Small intestine (tissue), 7 donors: Measurements from ENCODE around the gene VPS13D. TPM values are rescaled to one million over a fixed set of nuclear protein-coding genes. Genes with fewer than 3 reads are reported as not detected.

Source experiments
- DNase-seq, 2 donors: peaks; one replicate each; pipeline versions ENCODE4 v3.0.0 to v3.0.0-alpha.2; 2013
- FAIRE-seq: peaks from 2 replicates; lab custom pipeline; 2012; peaks lifted over from hg19 to GRCh38; lab: Jason Lieb, UNC
- H3K27ac ChIP-seq, 3 donors: one replicate each; pipeline ENCODE4 v1.5.1; 2013; ENCODE audit warnings: low read length in 2 of 3, mild to moderate bottlenecking in 2 of 3, control low read depth in 1 of 3, inconsistent platforms in 1 of 3, low read depth in 1 of 3, moderate library complexity in 1 of 3
- H3K27me3 ChIP-seq, 3 donors: one replicate each; pipeline ENCODE4 v1.6.1; 2013; ENCODE audit warnings: low read length in 3 of 3, inconsistent platforms in 1 of 3; ENCODE audit not compliant: control insufficient read depth in 3 of 3, insufficient read depth in 3 of 3
- H3K36me3 ChIP-seq, 3 donors: one replicate each; pipeline ENCODE4 v1.6.1; 2013; ENCODE audit warnings: low read length in 3 of 3, inconsistent platforms in 1 of 3, low read depth in 1 of 3, mild to moderate bottlenecking in 1 of 3, moderate library complexity in 1 of 3; ENCODE audit not compliant: control insufficient read depth in 3 of 3, insufficient read depth in 2 of 3
- H3K4me1 ChIP-seq, 3 donors: one replicate each; pipeline ENCODE4 v1.6.1; 2013; ENCODE audit warnings: low read length in 2 of 3, inconsistent platforms in 1 of 3, low read depth in 1 of 3, mild to moderate bottlenecking in 1 of 3, moderate library complexity in 1 of 3; ENCODE audit not compliant: control insufficient read depth in 3 of 3, insufficient read depth in 2 of 3
- H3K4me3 ChIP-seq, 3 donors: one replicate each; pipeline ENCODE4 v1.5.1; 2013; ENCODE audit warnings: low read length in 3 of 3, control low read depth in 1 of 3, inconsistent platforms in 1 of 3, low read depth in 1 of 3, mild to moderate bottlenecking in 1 of 3, moderate library complexity in 1 of 3
- H3K9me3 ChIP-seq, 2 donors: one replicate each; pipeline ENCODE4 v1.6.1; 2013; ENCODE audit warnings: low read depth in 1 of 2, low read length in 1 of 2; ENCODE audit not compliant: control insufficient read depth in 2 of 2, insufficient read depth in 1 of 2
- WGBS, 3 donors: extraction: QIAGEN DNeasy Blood & Tissue Kit; methylation state at CpG; one replicate each; pipeline ENCODE4 v1.1.7; 2013; 5-methylcytosine and 5-hydroxymethylcytosine counted together
- polyA plus RNA-seq, 4 donors: library from polyadenylated mRNA; stranded (reverse) in 3 of 4; unstranded in 1 of 4; fragments of 200-250 nt in 3 of 4; fragments of 120-200 nt in 1 of 4; gene quantifications; one replicate each; pipeline versions ENCODE4 v1.2.1 to v1.2.3, GENCODE V29; 2013
- donor health status: healthy with polysubstance abuse.
- donor health status: control.
- donor health status: control.
- donor health status: Bipolar disorder and iron deficiency.
- donor health status: healthy.

The VPS13D gene
- polyA plus RNA-seq, 4 donors, result 15.9 to 21.5 (median 17.7) TPM

- FAIRE-seq (no peak), DNase-seq (no peak)
- WGBS, 3 donors, result 61 to 71% (median 66%) methylated on average over 13 of the region's 13 CpGs
- Histone ChIP-seq H3K4me3 (no peak overlapping the region), H3K27ac (no peak overlapping the region), H3K27me3 (no peaks in the 10 kb centered on the region), H3K36me3 (no peaks in the 10 kb centered on the region), H3K9me3 (no peaks in the 10 kb centered on the region), H3K4me1 (peaks cover 2 to 7% (median 2%) of the 10 kb centered on the region in 3 donors)
These were observed 420 bp upstream of the VPS13D start for GRCh38 chr1:12229386-12229834.

GRCh38 chr1:12230549-12231275, 882 bp downstream of the VPS13D start:
- peak overlapping the region; percentile 4 to 94 (median 86) for H3K27ac ChIP-seq
- no peaks in the 10 kb centered on the region for H3K9me3 ChIP-seq
- H3K4me3 ChIP-seq, result peak overlapping the region; percentile 96 to 100 (median 99)
- no peaks in the 10 kb centered on the region for H3K36me3 ChIP-seq
- DNase-seq (peak; percentile 52 to 56), FAIRE-seq (no peak)
- peaks cover 2 to 7% (median 2%) of the 10 kb centered on the region in 3 donors for H3K4me1 ChIP-seq
- no peaks in the 10 kb centered on the region for H3K27me3 ChIP-seq
- WGBS, 3 donors, result 1% methylated on average over 35 to 36 of the region's 36 CpGs

GRCh38 chr1:12231276-12231595, 1.4 kb downstream of the VPS13D start:
- FAIRE-seq, result no peak
- whole genome bisulfite sequencing, 3 donors, result 12 to 28% (median 25%) methylated on average over 4 of the region's 4 CpGs

GRCh38 chr1:12232221-12232620, 2.4 kb downstream of the VPS13D start:
- Histone ChIP-seq H3K27me3 (no peaks in the 10 kb centered on the region), H3K9me3 (no peaks in the 10 kb centered on the region), H3K4me1 (peaks cover 2 to 7% (median 2%) of the 10 kb centered on the region in 3 donors), H3K36me3 (peaks cover 0 to 4% (median 2%) of the 10 kb centered on the region in 3 donors), H3K4me3 (no peak overlapping the region), H3K27ac (no peak overlapping the region)
- 65 to 85% (median 71%) methylated on average over 2 of the region's 2 CpGs for WGBS, 3 donors
- FAIRE-seq (no peak), DNase-seq (peak in 1 of 2 donors; percentile 21)

More at GRCh38 chr1:12231276-12231595, 1.4 kb downstream of the VPS13D start:
- Histone ChIP-seq H3K9me3 (no peaks in the 10 kb centered on the region), H3K27ac (peak overlapping the region; percentile 4 to 94 (median 86)), H3K4me3 (peak overlapping the region in 2 of 3 donors; percentile 96 to 99), H3K36me3 (peaks cover 0 to 2% (median 0%) of the 10 kb centered on the region in 3 donors), H3K4me1 (peaks cover 2 to 7% (median 2%) of the 10 kb centered on the region in 3 donors), H3K27me3 (no peaks in the 10 kb centered on the region)
- no peak for DNase-seq

- FAIRE-seq, result no peak
- Histone ChIP-seq H3K27ac (no peak overlapping the region), H3K9me3 (no peaks in the 10 kb centered on the region), H3K4me1 (no peaks in the 10 kb centered on the region), H3K27me3 (no peaks in the 10 kb centered on the region), H3K4me3 (no peak overlapping the region), H3K36me3 (peaks cover 13 to 33% (median 17%) of the 10 kb centered on the region in 3 donors)
- 69 to 73% (median 71%) methylated on average over 2 of the region's 2 CpGs for WGBS, 3 donors
- no peak for DNase-seq
These were observed 14.2 kb downstream of the VPS13D start for GRCh38 chr1:12244078-12244477.

- no peak overlapping the region for H3K4me3 ChIP-seq
- H3K4me1 ChIP-seq, result no peaks in the 10 kb centered on the region
- no peaks in the 10 kb centered on the region for H3K27me3 ChIP-seq
- 83 to 93% (median 91%) methylated on average over 5 of the region's 5 CpGs for WGBS, 3 donors
- no peak for DNase-seq
- H3K27ac ChIP-seq, result no peak overlapping the region
- no peak for FAIRE-seq
- H3K36me3 ChIP-seq, result peaks cover 13 to 32% (median 17%) of the 10 kb centered on the region in 3 donors
- H3K9me3 ChIP-seq, result no peaks in the 10 kb centered on the region
These were observed 14.8 kb downstream of the VPS13D start for GRCh38 chr1:12244585-12244984.

- no peaks in the 10 kb centered on the region for H3K4me1 ChIP-seq
- 77 to 89% (median 88%) methylated on average over 3 of the region's 3 CpGs for WGBS, 3 donors
- no peak overlapping the region for H3K27ac ChIP-seq
- FAIRE-seq (no peak), DNase-seq (no peak)
- no peaks in the 10 kb centered on the region for H3K9me3 ChIP-seq
- H3K36me3 ChIP-seq, result peaks cover 14 to 31% (median 21%) of the 10 kb centered on the region in 3 donors
- no peaks in the 10 kb centered on the region for H3K27me3 ChIP-seq
- H3K4me3 ChIP-seq, result no peak overlapping the region
These were observed 15.3 kb downstream of the VPS13D start for GRCh38 chr1:12245116-12245515.

- H3K36me3 ChIP-seq, result peaks cover 16 to 31% (median 23%) of the 10 kb centered on the region in 3 donors
- no peak for FAIRE-seq
These were observed 15.9 kb downstream of the VPS13D start for GRCh38 chr1:12245733-12246132.

More at GRCh38 chr1:12245733-12246132, 15.9 kb downstream of the VPS13D start:
- Histone ChIP-seq H3K27me3 (no peaks in the 10 kb centered on the region), H3K27ac (no peak overlapping the region), H3K4me3 (no peak overlapping the region), H3K4me1 (no peaks in the 10 kb centered on the region), H3K9me3 (no peaks in the 10 kb centered on the region)
- DNase-seq, result no peak
